ENCODE measurements around the gene ANKS1B. TPM values are rescaled to one million over a fixed set of nuclear protein-coding genes. Genes with fewer than 3 reads are reported as not detected.

Gene ANKS1B
- total RNA-seq, 1 experiment from 2014 or later = 0.54 TPM

DNA sequence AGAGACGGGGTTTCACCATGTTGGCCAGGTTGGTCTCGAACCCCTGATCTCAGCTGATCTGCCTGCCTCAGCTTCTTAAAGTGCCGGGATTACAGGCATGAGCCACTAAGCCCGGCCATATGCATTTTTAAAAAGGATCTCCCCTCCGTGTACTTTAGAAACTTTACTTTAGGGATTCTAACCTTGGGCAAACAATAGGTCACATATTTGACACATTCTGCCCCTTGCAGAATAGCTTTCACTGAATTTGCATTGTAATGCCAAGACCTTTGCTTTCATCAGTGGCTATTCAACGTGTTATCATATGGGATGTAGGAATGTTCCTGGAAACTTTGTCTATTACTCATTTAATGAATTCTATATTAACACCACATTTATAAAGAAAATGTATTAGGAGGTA is 11.4 kb upstream of the ANKS1B start:
- Histone ChIP-seq H3K4me2 (ENCODE audit: low read length) (no peak overlapping the region), H3K9me3 (ENCODE audit: control insufficient read depth in 1 of 2, insufficient read depth in 1 of 2, low read depth in 1 of 2, low read length in 2 of 2) (no peaks in the 10 kb centered on the region), H3K36me3 (ENCODE audit: control insufficient read depth in 1 of 2, insufficient read depth in 2 of 2, low read length in 2 of 2) (no peaks in the 10 kb centered on the region), H3K4me3 (replicated peaks in 1 of 2; ENCODE audit: low read depth in 1 of 2, low read length in 2 of 2) (no peak overlapping the region), H3K27ac (ENCODE audit: low read depth, low read length) (no peak overlapping the region), H2AFZ (ENCODE audit: low read depth, low read length, poor library complexity, severe bottlenecking) (no peak overlapping the region), H3K9ac (ENCODE audit: low read length) (no peak overlapping the region), H3K27me3 (ENCODE audit: insufficient read depth, low read length) (no peaks in the 10 kb centered on the region), H4K20me1 (ENCODE audit: insufficient read depth) (no peaks in the 10 kb centered on the region), H3K9me2 (ENCODE audit: insufficient read depth) (no peaks in the 10 kb centered on the region), H3K4me1 (ENCODE audit: control insufficient read depth in 1 of 2, insufficient read depth in 2 of 2, low read length in 2 of 2) (no peaks in the 10 kb centered on the region), H3K79me2 (ENCODE audit: insufficient read depth, low read length) (no peaks in the 10 kb centered on the region)
- ChIA-PET RAD21 (ENCODE audit: low non-redundant PET in 1 of 2, low total read pairs in 2 of 2, uncharacterized antibody in 2 of 2, unreplicated experiment in 2 of 2) (no interaction called here), POLR2A (no interaction called here), CTCF (no interaction called here)
- ATAC-seq (no peak), DNase-seq (ENCODE audit: low read depth, low spot score) (no peak)
- intact Hi-C loops (cut with micrococcal nuclease) = no loop called here
- TF ChIP-seq YY1 (IDR thresholded peaks at IDR 0.05; ENCODE audit: extremely low read depth, insufficient replicate concordance, low read depth, low read length) (no peak), JUND (IDR thresholded peaks at IDR 0.05) (no peak), SIN3A (IDR thresholded peaks at IDR 0.05; ENCODE audit: low read depth) (no peak), POLR2AphosphoS5 (IDR thresholded peaks at IDR 0.05; ENCODE audit: low read depth, low read length) (no peak), ZNF274 (IDR thresholded peaks at IDR 0.05; ENCODE audit: low read depth, low read length) (no peak), TCF7L2 (IDR thresholded peaks at IDR 0.05; ENCODE audit: borderline replicate concordance, extremely low read depth, insufficient read depth, insufficient read length) (no peak)
- TF ChIP-seq, protein P1, sequence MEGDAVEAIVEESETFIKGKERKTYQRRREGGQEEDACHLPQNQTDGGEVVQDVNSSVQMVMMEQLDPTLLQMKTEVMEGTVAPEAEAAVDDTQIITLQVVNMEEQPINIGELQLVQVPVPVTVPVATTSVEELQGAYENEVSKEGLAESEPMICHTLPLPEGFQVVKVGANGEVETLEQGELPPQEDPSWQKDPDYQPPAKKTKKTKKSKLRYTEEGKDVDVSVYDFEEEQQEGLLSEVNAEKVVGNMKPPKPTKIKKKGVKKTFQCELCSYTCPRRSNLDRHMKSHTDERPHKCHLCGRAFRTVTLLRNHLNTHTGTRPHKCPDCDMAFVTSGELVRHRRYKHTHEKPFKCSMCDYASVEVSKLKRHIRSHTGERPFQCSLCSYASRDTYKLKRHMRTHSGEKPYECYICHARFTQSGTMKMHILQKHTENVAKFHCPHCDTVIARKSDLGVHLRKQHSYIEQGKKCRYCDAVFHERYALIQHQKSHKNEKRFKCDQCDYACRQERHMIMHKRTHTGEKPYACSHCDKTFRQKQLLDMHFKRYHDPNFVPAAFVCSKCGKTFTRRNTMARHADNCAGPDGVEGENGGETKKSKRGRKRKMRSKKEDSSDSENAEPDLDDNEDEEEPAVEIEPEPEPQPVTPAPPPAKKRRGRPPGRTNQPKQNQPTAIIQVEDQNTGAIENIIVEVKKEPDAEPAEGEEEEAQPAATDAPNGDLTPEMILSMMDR (IDR thresholded peaks at IDR 0.05 in 2 of 3, conservative IDR thresholded peaks at IDR 0.05 in 1 of 3; ENCODE audit: borderline replicate concordance in 1 of 3, insufficient read depth in 1 of 3, low read depth in 2 of 3, low read length in 2 of 3) = no peak
- TF ChIP-seq, protein P2, sequence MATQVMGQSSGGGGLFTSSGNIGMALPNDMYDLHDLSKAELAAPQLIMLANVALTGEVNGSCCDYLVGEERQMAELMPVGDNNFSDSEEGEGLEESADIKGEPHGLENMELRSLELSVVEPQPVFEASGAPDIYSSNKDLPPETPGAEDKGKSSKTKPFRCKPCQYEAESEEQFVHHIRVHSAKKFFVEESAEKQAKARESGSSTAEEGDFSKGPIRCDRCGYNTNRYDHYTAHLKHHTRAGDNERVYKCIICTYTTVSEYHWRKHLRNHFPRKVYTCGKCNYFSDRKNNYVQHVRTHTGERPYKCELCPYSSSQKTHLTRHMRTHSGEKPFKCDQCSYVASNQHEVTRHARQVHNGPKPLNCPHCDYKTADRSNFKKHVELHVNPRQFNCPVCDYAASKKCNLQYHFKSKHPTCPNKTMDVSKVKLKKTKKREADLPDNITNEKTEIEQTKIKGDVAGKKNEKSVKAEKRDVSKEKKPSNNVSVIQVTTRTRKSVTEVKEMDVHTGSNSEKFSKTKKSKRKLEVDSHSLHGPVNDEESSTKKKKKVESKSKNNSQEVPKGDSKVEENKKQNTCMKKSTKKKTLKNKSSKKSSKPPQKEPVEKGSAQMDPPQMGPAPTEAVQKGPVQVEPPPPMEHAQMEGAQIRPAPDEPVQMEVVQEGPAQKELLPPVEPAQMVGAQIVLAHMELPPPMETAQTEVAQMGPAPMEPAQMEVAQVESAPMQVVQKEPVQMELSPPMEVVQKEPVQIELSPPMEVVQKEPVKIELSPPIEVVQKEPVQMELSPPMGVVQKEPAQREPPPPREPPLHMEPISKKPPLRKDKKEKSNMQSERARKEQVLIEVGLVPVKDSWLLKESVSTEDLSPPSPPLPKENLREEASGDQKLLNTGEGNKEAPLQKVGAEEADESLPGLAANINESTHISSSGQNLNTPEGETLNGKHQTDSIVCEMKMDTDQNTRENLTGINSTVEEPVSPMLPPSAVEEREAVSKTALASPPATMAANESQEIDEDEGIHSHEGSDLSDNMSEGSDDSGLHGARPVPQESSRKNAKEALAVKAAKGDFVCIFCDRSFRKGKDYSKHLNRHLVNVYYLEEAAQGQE (IDR thresholded peaks at IDR 0.05; ENCODE audit: low read depth) = no peak
- BruUV-seq (replicated peaks) = no TSS peak

Measured in HCT116 (cell line).